Skeletal muscle tissue (tissue), 4 donors: Measurements from ENCODE around the gene PPP2R3A. TPM values are rescaled to one million over a fixed set of nuclear protein-coding genes. Genes with fewer than 3 reads are reported as not detected.

ENCODE experiments used
- H3K27ac ChIP-seq: one replicate; pipeline ENCODE4 v1.7.0; 2013; ENCODE audit warnings: mild to moderate bottlenecking, low read depth, low read length, inconsistent platforms
- H3K27me3 ChIP-seq, 3 donors: one replicate each; pipeline ENCODE4 v1.7.0; 2013; ENCODE audit warnings: low read length in 3 of 3; ENCODE audit not compliant: control insufficient read depth in 3 of 3, insufficient read depth in 3 of 3
- H3K36me3 ChIP-seq, 3 donors: one replicate each; pipeline ENCODE4 v1.7.0; 2013; ENCODE audit warnings: low read length in 3 of 3; ENCODE audit not compliant: control insufficient read depth in 3 of 3, insufficient read depth in 3 of 3
- H3K4me1 ChIP-seq, 3 donors: one replicate each; pipeline ENCODE4 v1.7.0; 2013; ENCODE audit warnings: low read length in 3 of 3, mild to moderate bottlenecking in 3 of 3; ENCODE audit not compliant: control insufficient read depth in 3 of 3, insufficient read depth in 3 of 3
- H3K4me3 ChIP-seq, 3 donors: one replicate each; pipeline ENCODE4 v1.7.0; 2013; ENCODE audit warnings: low read length in 3 of 3
- H3K9ac ChIP-seq, 3 donors: one replicate each; pipeline ENCODE4 v1.7.0; 2013; ENCODE audit warnings: low read length in 3 of 3, mild to moderate bottlenecking in 3 of 3, moderate library complexity in 2 of 3, low read depth in 1 of 3
- H3K9me3 ChIP-seq, 3 donors: one replicate each; pipeline ENCODE4 v1.7.0; 2013; ENCODE audit warnings: low read length in 3 of 3; ENCODE audit not compliant: control insufficient read depth in 3 of 3
- total RNA-seq: library from RNA; depleted of rRNA; stranded (reverse); fragments of >200 nt; gene quantifications from one replicate; pipeline ENCODE4 v1.2.3, GENCODE V29; 2014
- donor health status: Osteomylitis.

The PPP2R3A gene
- total RNA-seq, 1 donor from 2014 or later = 45.9 TPM

- H3K27ac ChIP-seq = no peak overlapping the region
- peaks cover 7 to 24% (median 9%) of the 10 kb centered on the region in 3 donors for H3K4me1 ChIP-seq
- no peak overlapping the region for H3K4me3 ChIP-seq
- no peaks in the 10 kb centered on the region for H3K9me3 ChIP-seq
- no peaks in the 10 kb centered on the region for H3K36me3 ChIP-seq
- H3K27me3 ChIP-seq = no peaks in the 10 kb centered on the region
- H3K9ac ChIP-seq = no peak overlapping the region
Observed at GRCh38 chr3:135989242-135989641, 23.7 kb downstream of the PPP2R3A start.

- Histone ChIP-seq H3K9me3 (no peaks in the 10 kb centered on the region), H3K4me3 (no peak overlapping the region), H3K4me1 (peaks cover 7 to 16% (median 10%) of the 10 kb centered on the region in 3 donors), H3K36me3 (no peaks in the 10 kb centered on the region), H3K9ac (no peak overlapping the region), H3K27ac (peak overlapping the region; percentile 26), H3K27me3 (no peaks in the 10 kb centered on the region)
Observed at GRCh38 chr3:135990903-135991302, 25.4 kb downstream of the PPP2R3A start.

- no peak overlapping the region for H3K9ac ChIP-seq
- H3K9me3 ChIP-seq = no peaks in the 10 kb centered on the region
- no peak overlapping the region for H3K27ac ChIP-seq
Observed at GRCh38 chr3:135991621-135992020, 26.1 kb downstream of the PPP2R3A start.

GRCh38 chr3:135992072-135992471, 26.5 kb downstream of the PPP2R3A start:
- no peak overlapping the region for H3K4me3 ChIP-seq
- no peaks in the 10 kb centered on the region for H3K27me3 ChIP-seq
- no peaks in the 10 kb centered on the region for H3K36me3 ChIP-seq
- no peaks in the 10 kb centered on the region for H3K9me3 ChIP-seq
- peaks cover 7 to 13% (median 10%) of the 10 kb centered on the region in 3 donors for H3K4me1 ChIP-seq
- H3K9ac ChIP-seq = no peak overlapping the region
- H3K27ac ChIP-seq = no peak overlapping the region

More at GRCh38 chr3:135991621-135992020, 26.1 kb downstream of the PPP2R3A start:
- H3K27me3 ChIP-seq = no peaks in the 10 kb centered on the region
- no peak overlapping the region for H3K4me3 ChIP-seq
- no peaks in the 10 kb centered on the region for H3K36me3 ChIP-seq
- peaks cover 7 to 13% (median 10%) of the 10 kb centered on the region in 3 donors for H3K4me1 ChIP-seq

- H3K27ac ChIP-seq = no peak overlapping the region
- no peaks in the 10 kb centered on the region for H3K27me3 ChIP-seq
- no peaks in the 10 kb centered on the region for H3K36me3 ChIP-seq
- peaks cover 7 to 11% (median 10%) of the 10 kb centered on the region in 3 donors for H3K4me1 ChIP-seq
- H3K4me3 ChIP-seq = no peak overlapping the region
- no peaks in the 10 kb centered on the region for H3K9me3 ChIP-seq
- no peak overlapping the region for H3K9ac ChIP-seq
Observed at GRCh38 chr3:135994708-135995337, 29.3 kb downstream of the PPP2R3A start.

GRCh38 chr3:135995766-135996165, 30.2 kb downstream of the PPP2R3A start:
- Histone ChIP-seq H3K9me3 (no peaks in the 10 kb centered on the region), H3K4me1 (peaks cover 6 to 9% (median 7%) of the 10 kb centered on the region in 3 donors), H3K4me3 (no peak overlapping the region), H3K27me3 (no peaks in the 10 kb centered on the region), H3K36me3 (no peaks in the 10 kb centered on the region), H3K9ac (no peak overlapping the region), H3K27ac (no peak overlapping the region)

- Histone ChIP-seq H3K27ac (no peak overlapping the region), H3K4me3 (no peak overlapping the region), H3K27me3 (no peaks in the 10 kb centered on the region), H3K36me3 (no peaks in the 10 kb centered on the region), H3K4me1 (peaks cover 0 to 3% (median 2%) of the 10 kb centered on the region in 3 donors), H3K9me3 (no peaks in the 10 kb centered on the region), H3K9ac (no peak overlapping the region)
Observed at GRCh38 chr3:135997554-135998320, 32.2 kb downstream of the PPP2R3A start.

DNA sequence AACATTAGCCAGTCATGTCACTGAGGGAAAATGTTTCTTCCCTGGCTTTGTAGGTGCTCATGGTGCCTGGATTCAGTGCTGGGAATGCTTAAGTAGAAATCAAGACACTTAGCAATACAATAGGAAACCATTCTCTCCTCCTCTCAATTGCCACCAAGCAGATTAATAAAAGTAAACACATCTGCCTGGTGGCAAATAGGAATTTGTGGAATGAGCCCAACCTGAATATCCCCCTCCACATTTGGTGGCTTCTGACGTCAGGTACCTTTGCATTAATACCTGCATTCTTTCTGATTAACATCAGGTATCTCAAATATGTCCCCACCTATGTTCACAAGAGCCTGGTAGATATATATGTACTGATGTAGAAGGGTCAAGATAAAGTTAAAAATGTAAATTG, 42.7 kb downstream of the PPP2R3A start:
- H3K27ac ChIP-seq = no peak overlapping the region
- no peak overlapping the region for H3K4me3 ChIP-seq
- no peaks in the 10 kb centered on the region for H3K9me3 ChIP-seq
- no peaks in the 10 kb centered on the region for H3K27me3 ChIP-seq
- H3K9ac ChIP-seq = no peak overlapping the region
- peaks cover 0 to 5% (median 0%) of the 10 kb centered on the region in 3 donors for H3K4me1 ChIP-seq
- H3K36me3 ChIP-seq = peaks cover 0 to 2% (median 0%) of the 10 kb centered on the region in 3 donors

GRCh38 chr3:136008732-136009470, 43.4 kb downstream of the PPP2R3A start:
- H3K4me1 ChIP-seq = peaks cover 0 to 5% (median 0%) of the 10 kb centered on the region in 3 donors
- H3K36me3 ChIP-seq = peaks cover 0 to 2% (median 0%) of the 10 kb centered on the region in 3 donors
- no peak overlapping the region for H3K27ac ChIP-seq
- no peak overlapping the region for H3K4me3 ChIP-seq
- H3K9ac ChIP-seq = no peak overlapping the region
- H3K9me3 ChIP-seq = no peaks in the 10 kb centered on the region
- H3K27me3 ChIP-seq = no peaks in the 10 kb centered on the region
